ENCODE results near the gene HECA.

DNA sequence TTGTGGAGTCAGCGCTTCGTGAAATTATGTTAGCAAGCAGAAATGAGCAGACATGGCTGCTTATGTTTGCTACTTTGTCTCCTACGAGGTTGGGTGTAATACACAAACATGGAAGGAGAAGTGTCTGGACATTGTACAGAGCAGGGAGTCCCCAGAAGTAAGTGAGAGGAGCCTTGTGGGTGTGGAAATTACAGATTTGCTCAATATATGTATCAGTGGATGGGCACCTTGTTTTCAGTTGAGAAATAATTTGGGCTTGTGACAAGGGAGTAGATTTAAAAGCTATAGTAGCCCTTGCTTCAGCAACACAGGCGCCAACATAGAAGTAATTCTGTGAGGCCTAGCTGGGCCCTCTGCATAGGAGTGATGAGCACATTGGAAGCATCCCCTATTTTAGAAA, 49.2 kb downstream of the HECA start:
- TF ChIP-seq EZH2 (IDR thresholded peaks at IDR 0.05; ENCODE audit: borderline replicate concordance) = no peak
- TF ChIP-seq, protein P1, sequence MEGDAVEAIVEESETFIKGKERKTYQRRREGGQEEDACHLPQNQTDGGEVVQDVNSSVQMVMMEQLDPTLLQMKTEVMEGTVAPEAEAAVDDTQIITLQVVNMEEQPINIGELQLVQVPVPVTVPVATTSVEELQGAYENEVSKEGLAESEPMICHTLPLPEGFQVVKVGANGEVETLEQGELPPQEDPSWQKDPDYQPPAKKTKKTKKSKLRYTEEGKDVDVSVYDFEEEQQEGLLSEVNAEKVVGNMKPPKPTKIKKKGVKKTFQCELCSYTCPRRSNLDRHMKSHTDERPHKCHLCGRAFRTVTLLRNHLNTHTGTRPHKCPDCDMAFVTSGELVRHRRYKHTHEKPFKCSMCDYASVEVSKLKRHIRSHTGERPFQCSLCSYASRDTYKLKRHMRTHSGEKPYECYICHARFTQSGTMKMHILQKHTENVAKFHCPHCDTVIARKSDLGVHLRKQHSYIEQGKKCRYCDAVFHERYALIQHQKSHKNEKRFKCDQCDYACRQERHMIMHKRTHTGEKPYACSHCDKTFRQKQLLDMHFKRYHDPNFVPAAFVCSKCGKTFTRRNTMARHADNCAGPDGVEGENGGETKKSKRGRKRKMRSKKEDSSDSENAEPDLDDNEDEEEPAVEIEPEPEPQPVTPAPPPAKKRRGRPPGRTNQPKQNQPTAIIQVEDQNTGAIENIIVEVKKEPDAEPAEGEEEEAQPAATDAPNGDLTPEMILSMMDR (IDR thresholded peaks at IDR 0.05; ENCODE audit: poor library complexity) = no peak
- no peak for TF ChIP-seq EZH2phosphoT487 (IDR thresholded peaks at IDR 0.05; ENCODE audit: low read depth, severe bottlenecking, unreplicated experiment)

Data from hepatocyte (in vitro differentiated cells).